ENCODE data around the gene EPN1.
"Not testable (repeated sequence)": the region's sequence is repeated elsewhere in the genome, so short reads cannot be mapped to it uniquely, and the experiment has no call there.

Gene EPN1

DNA sequence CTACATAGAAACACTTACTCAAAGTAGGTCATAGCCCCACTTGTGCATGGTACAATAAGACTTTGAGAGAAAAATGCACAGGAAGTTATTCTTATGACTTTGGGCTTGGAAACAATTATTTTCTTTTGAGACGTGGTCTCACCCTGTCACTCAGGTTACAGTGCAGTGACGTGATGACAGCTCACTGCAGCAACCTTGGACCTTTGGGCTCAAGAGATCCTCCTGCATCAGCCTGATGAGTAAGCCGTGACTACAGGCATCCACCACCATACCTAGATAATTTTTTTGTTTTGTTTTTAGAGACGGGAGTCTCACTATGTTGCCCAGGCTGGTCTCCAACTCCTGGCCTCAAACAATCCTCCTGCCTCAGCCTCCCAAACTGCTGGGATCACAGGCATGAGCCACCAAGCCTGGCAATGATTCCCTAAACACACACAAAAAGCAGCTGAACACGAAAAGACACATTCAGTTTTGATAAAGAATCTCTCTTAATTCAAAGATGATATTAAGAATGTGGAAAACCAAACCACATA, 45.3 kb downstream of the EPN1 start:
- DNase-seq (ENCODE audit: low read depth) = no peak

DNA sequence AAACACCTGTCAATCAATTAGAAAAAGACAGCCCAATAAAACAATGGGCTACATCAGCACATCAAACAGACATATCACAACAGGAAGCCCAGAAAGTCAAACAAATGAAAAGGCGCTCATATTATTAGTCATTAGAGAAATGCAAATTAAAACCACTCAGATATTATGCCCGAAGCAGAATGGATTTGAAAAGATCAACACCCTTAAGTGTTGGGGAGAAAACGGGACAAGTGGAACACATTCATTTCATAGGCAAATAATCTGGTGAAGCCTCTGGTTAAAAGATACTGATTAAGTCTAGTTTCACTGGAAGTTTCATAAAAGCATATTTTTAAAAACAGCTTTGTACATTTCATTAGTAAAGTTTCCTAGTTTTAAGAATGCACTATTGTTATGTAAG, 45.8 kb downstream of the EPN1 start:
- DNase-seq (ENCODE audit: low read depth) = no peak

DNA sequence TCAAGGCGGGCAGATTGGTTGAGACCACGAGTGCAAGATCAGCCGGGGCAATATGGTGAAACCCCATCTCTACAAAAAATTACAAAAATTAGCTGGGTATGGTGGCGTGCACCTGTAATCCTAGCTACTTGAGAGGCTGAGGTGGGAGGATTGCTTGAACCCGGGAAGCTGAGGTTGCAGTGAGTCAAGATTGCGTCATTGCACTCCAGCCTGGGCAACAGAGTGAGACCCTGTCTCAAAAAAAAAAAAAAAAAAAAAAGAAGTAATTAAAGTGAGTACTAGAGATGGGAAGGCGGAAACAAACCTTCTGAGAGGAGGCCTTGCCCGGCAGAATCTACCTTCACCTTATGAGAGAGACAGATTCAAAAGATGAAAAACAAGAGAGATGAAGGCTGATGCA, 48.5 kb downstream of the EPN1 start:
- no peak for DNase-seq (ENCODE audit: low read depth)

DNA sequence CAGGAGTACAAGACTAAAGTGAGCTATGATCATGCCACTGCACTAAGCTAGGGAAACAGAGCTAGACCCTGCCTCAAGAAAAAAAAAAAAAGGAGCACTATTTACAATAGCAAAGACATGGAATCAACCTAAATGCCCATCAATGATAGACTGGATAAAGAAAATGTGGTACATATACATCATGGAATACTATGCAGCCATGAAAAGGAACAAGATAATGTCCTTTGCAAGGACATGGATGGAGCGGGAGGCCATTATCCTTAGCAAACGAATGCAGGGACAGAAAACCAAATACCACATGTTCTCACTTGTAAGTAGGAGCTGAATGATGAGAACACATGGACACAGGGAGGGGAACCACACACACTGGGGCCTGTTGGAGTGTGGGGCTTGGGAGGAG, 55.4 kb downstream of the EPN1 start:
- DNase-seq (ENCODE audit: low read depth) = not testable (repeated sequence)

DNA sequence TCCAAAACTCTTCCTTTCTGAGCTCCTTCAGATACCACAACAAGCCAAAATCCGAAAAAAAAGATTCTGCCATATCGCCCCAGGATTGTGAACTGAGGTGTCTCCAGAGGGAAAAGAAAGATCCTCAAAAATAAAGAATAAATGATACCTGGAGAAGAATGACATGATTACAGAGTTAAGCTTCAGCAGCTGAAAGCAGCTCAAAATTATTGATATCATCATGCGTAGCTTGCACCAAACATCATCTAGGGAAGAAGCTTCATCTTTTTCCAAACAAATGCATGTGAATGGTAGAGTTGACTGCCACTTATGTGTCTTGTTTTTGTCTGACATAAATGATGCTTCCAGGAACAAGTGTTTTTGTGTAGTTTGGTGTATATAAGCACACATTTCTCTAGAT, 63.3 kb downstream of the EPN1 start, which contains the start of gene NLRP9:
Gene NLRP9, minus strand, starts transcription at position 101 of the 400 bp plus-strand sequence. Its CDS starts 28 bp downstream, at position 73.
- no peak for DNase-seq (ENCODE audit: low read depth)

DNA sequence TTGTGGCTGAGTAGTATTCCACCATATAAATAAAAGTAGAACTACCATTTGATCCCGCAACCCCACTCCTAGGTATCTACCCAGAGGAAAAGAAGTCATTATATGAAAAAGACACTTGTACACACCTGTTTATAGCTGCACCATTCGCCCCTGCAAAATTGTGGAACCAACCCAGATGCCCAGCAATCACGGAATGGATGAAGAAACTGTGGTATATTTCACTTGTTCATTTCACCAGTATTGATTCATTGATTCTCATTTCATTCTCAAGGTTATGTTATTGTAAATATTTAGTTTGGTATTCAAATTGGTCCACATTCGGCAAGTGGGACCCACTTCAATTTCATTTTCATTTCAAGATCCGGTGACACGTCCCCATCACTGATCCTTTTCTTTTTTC, 75.7 kb downstream of the EPN1 start:
- DNase-seq (ENCODE audit: low read depth) = no peak

DNA sequence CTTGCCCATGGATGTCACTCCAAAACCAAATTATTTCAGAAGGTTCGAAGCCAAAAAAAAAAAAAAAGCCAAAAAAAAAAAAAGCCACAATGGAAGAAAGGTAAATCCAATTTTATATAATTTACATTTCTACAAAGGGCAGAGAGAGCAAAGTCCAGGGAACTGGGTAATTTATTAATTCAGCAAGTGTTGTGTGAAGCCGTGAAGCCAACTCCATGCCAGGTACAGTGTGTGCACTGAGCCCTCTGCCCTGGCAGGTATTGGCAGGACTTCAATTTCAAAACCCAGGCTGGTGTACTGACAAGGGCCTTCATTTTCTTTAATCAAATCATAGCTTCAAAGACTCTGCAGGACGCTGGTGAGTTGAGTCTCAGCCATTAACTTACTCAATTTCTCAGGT, 78.4 kb downstream of the EPN1 start:
- DNase-seq (ENCODE audit: low read depth) = no peak

DNA sequence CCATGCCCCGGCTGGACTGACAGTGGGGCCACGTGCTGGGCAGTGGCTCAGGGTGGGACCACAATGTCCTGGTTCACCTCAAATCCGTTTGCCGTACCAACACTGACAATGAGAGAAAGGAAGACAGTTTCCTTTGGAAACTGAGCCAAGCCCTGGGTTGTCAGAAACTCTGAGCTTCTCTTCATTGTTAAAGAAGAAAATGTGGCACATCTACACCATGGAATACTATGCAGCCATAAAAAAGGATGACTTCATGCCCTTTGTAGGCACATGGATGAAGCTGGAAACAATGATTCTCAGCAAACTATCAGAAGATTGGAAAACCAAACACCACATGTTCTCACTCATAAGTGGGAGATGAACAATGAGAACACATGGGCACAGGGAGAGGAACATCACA, 81.8 kb downstream of the EPN1 start:
- not testable (repeated sequence) for DNase-seq (ENCODE audit: low read depth)

DNA sequence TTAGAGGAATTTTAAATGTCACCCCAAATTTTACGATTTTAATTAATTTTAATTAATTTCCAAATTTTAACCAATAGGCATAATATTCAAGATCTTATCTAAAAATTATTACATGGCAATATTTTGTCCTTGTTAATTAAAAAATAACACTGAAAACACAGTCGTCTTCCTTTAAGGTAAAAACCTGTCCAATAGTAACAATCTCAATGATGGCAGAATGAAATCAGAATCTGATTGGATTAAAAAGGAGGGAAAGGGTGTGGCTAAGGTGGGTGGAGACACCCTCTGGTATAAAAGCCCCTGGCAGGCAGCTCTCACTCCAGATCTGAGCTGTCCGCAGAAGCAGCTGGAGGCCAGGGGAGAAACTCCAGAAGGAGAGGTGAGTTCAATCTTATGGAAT, 83.8 kb downstream of the EPN1 start, which contains the start of gene RFPL4A:
Gene RFPL4A, plus strand, starts transcription at position 301 of the 400 bp plus-strand sequence. CDS start 2,704 bp downstream, outside the sequence.
- DNase-seq (ENCODE audit: low read depth) = not testable (repeated sequence)

Measured in stimulated activated CD8-positive, alpha-beta memory T cell treated with anti-CD3 and anti-CD28 coated beads, Interleukin-7, amount 100 ng/mL, for 24 hours (primary cell).